ENCODE data around the gene GOLT1A. TPM values are rescaled to one million over a fixed set of nuclear protein-coding genes. Genes with fewer than 3 reads are reported as not detected.

GOLT1A gene
- total and polyA plus RNA-seq, 2 of the 8 experiments (the other 6 are each of a cell fraction or from before 2014, with no cell fraction given) = 7.5 to 8.5 TPM

- no peak for TF ChIP-seq CHD7 (IDR thresholded peaks at IDR 0.05; ENCODE audit: insufficient replicate concordance, low read length)
- no peak for TF ChIP-seq GTF2F1 (IDR thresholded peaks at IDR 0.05; ENCODE audit: borderline replicate concordance, low read depth, low read length)
- TF ChIP-seq TCF12 (IDR thresholded peaks at IDR 0.05; ENCODE audit: low read depth, low read length) = no peak
- no peak for TF ChIP-seq SUZ12 (IDR thresholded peaks at IDR 0.05; ENCODE audit: low read length)
- no peak for TF ChIP-seq YY1 (IDR thresholded peaks at IDR 0.05; ENCODE audit: low read depth, low read length)
- TF ChIP-seq, protein P1, sequence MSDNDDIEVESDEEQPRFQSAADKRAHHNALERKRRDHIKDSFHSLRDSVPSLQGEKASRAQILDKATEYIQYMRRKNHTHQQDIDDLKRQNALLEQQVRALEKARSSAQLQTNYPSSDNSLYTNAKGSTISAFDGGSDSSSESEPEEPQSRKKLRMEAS (IDR thresholded peaks at IDR 0.05) = no peak
- TF ChIP-seq SP1 (IDR thresholded peaks at IDR 0.05; ENCODE audit: low read depth, low read length) = no peak
- TF ChIP-seq TAF7 (optimal IDR thresholded peaks at IDR 0.05; ENCODE audit: borderline replicate concordance, low read depth, low read length) = no peak
- no peak for TF ChIP-seq CTBP2 (IDR thresholded peaks at IDR 0.05; ENCODE audit: borderline replicate concordance, insufficient read depth, insufficient read length, low read length)
- no peak for TF ChIP-seq KDM4A (IDR thresholded peaks at IDR 0.05; ENCODE audit: low read depth, low read length, severe bottlenecking)
- TF ChIP-seq NRF1 (IDR thresholded peaks at IDR 0.05; ENCODE audit: low read depth, low read length) = no peak
Observed at GRCh38 chr1:204169858-204170257, 43.9 kb downstream of the GOLT1A start (continued).
